ENCODE measurements around the gene CCDC32. TPM values are rescaled to one million over a fixed set of nuclear protein-coding genes. Genes with fewer than 3 reads are reported as not detected.
A peak's percentile ranks its signal among the peaks of the same experiment; 100 is the strongest.
"Not testable (repeated sequence)": the region's sequence is repeated elsewhere in the genome, so short reads cannot be mapped to it uniquely, and the experiment has no call there.

Gene CCDC32
- total RNA-seq, 4 donors from 2014 or later: 26.0 to 37.2 (median 33.4) TPM

DNA sequence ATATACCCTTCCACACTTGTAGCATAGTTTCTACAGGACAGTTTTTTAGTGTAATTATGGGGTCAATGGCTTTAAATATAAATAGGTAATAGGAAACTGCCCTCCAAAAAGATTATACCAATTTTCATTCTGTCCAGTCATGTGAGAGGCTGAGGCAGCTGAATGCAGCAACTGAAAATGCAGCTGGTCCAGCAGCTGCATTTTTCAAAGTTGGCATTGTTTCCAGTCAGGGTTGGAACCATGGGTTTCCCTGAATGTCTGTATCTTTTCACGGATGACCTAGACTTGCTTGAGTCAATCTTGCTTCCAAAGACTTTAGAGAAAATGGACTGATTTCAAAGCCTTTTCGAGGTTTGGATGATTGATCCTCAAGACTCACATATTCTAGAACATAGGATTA is 19.3 kb upstream of the CCDC32 start:
- DNase-seq (ENCODE audit: low spot score): no peak
- TF ChIP-seq, protein P1, sequence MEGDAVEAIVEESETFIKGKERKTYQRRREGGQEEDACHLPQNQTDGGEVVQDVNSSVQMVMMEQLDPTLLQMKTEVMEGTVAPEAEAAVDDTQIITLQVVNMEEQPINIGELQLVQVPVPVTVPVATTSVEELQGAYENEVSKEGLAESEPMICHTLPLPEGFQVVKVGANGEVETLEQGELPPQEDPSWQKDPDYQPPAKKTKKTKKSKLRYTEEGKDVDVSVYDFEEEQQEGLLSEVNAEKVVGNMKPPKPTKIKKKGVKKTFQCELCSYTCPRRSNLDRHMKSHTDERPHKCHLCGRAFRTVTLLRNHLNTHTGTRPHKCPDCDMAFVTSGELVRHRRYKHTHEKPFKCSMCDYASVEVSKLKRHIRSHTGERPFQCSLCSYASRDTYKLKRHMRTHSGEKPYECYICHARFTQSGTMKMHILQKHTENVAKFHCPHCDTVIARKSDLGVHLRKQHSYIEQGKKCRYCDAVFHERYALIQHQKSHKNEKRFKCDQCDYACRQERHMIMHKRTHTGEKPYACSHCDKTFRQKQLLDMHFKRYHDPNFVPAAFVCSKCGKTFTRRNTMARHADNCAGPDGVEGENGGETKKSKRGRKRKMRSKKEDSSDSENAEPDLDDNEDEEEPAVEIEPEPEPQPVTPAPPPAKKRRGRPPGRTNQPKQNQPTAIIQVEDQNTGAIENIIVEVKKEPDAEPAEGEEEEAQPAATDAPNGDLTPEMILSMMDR (IDR thresholded peaks at IDR 0.05): no peak
- ATAC-seq (ENCODE audit: low FRiP score): no peak

DNA sequence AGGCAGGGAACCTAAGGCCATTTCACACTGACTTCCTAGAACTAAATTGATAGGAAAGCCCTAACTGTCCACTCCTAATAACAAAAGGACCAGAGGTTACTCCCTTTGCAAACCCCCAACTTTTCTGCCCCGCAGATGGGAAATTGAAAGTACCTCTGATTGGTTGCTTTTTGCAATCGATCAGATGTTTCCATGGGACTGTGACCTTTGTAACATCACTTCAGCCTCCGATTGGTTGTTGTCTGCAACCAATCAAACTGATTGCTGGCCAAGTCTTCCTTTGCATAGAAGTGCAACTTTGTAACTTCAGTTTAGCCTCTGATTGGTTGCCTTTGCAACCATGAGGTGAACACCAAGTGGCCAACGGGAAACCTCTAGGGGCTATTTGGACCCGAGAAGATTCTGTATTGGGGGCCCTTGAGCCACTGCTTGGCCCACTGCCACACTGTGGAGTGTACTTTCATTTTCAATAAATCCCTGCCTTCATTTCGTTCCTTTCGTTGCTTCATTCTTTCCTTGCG is 17.9 kb upstream of the CCDC32 start:
- DNase-seq (ENCODE audit: low spot score) (no peak), ATAC-seq (ENCODE audit: low FRiP score) (no peak)
- TF ChIP-seq, protein P1 (IDR thresholded peaks at IDR 0.05): no peak

DNA sequence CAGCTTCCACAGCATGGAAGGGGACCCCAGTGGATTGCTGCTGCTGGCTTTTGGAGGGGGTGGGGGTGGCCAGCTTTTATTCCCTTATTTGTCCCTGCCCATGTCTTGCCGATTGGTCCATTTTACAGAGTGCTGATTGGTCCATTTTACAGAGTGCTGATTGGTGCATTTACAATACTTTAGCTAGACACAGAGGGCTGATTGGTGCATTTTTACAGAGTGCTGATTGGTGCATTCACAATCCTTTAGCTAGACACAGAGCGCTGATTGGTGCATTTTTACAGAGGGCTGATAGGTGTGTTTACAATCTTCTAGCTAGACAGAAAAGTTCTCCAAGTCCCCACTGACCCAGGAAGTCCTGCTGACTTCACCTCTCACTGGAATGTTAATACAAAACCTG is 17.0 kb upstream of the CCDC32 start:
- ATAC-seq (ENCODE audit: low FRiP score); DNase-seq (ENCODE audit: low spot score): not testable (repeated sequence)

DNA sequence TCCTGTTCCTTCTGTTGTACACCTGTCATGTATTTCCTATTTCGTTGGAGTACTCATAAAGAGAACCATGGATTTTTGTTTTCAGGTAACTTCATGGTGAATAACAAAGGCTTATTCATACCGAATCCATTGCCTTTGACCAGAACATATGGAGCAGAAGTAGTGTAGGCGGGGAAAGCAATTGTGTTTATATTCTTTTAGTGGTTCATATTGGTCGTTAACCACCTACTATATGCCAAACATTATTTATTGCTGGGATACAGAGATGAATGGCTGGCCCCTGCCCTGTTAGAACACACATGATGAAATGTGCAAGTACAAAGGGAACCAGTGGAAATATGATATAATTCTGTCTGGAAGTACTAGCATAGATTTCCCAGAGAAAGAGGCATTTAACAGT is 14.1 kb upstream of the CCDC32 start:
- TF ChIP-seq, protein P1 (IDR thresholded peaks at IDR 0.05): no peak
- ATAC-seq (ENCODE audit: low FRiP score) (no peak), DNase-seq (ENCODE audit: low spot score) (no peak)

DNA sequence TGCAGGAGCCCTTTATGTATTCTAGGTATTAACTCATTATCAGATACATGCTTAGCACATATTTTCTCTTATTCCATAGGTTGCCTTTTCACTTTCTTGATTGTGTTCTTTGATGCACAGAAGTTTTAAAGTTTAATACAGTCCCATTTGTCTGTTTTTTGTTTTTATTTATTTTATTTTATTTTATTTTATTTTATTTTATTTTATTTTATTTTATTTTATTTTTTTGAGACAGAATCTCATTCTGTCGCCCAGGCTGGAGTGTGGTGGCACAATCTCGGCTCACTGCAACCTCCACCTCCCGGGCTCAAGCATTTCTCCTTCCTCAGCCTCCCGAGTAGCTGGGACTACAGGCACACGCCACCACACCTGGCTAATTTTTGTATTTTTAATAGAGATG is 12.1 kb upstream of the CCDC32 start:
- ATAC-seq (ENCODE audit: low FRiP score); DNase-seq (ENCODE audit: low spot score): not testable (repeated sequence)

DNA sequence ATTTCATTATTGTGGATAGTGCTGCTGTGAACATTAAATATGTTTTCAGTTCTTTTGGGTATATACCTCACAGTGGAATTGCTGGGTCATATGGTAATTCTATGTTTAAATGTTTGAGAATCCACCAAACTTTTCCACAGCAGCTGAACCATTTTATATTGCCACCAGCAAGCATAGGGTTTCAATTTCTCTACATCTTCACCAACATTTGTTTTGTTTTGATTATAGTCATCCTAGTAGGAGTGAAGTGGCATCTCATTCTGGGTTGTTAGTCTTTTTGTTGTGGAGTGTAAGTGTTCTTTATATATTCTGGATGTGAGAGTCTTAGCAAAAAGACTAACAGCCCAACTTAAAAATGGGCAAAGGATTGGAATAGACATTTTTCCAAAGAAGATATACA is 10.3 kb upstream of the CCDC32 start:
- ATAC-seq (ENCODE audit: low FRiP score) (no peak), DNase-seq (ENCODE audit: low spot score) (no peak)
- TF ChIP-seq, protein P1 (IDR thresholded peaks at IDR 0.05): no peak

DNA sequence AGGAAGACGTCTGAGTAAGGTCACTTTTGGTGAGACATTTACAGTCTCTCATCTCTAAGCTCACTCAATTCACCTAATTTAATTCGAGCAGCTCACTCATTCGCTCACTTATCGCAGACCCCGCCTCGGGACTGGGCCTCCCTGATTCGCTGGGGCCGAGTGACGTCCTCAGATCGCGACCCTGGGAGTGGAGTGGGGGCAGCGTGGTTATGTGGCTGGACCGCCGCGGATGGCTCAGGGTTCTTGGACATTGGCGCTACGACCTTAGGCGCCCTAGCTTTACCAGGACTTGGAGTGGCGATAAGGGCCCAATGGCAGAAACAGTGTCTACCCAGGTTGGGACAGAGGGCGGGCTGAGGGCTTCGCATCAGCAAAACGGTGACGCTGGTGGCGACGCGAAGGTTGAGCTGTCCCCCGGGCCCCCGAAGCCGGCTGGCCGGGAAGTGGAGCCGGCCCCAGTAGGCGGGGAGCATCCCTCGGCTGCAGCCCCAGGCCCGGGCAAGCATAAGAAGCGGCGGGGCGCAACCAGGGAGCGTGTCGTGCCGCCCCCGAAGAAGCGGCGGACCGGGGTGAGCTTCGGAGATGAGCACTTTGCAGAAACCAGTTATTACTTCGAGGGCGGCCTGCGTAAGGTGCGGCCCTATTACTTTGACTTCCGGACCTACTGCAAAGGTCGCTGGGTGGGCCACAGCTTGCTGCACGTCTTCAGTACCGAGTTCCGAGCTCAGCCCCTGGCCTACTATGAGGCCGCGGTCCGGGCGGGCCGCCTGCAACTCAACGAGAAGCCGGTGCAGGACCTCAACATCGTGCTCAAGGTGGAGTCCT is 4.5 kb upstream of the CCDC32 start, which contains the start of gene RPUSD2:
Gene RPUSD2 (plus strand): TSS at position 171 of the 825 bp plus-strand sequence. CDS start 39 bp downstream, at position 210.
- peak; percentile 85 for ATAC-seq (ENCODE audit: low FRiP score)
- peak; percentile 95 for DNase-seq (ENCODE audit: low spot score)
- TF ChIP-seq, protein P1 (IDR thresholded peaks at IDR 0.05): no peak

DNA sequence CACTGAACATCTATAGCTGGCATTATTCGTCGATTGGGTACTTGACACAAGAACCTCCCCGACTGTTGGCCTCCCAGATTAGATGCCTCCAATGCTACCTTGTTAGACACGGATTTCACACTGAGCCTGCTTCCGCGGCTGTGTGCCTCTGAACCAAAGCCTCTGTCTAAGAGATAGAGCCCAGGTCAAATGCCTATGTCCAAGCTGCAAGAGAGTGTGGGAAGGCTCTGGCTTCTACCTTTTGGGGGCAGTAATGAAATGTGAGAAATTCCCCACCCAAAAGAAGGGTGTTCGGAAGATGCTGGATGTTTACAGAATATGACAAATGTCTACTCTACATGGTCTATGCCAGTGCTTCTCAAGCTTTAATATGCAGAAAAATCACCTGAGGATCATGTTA is 2.3 kb upstream of the CCDC32 start:
- ATAC-seq (ENCODE audit: low FRiP score) (no peak), DNase-seq (ENCODE audit: low spot score) (no peak)
- TF ChIP-seq, protein P1 (IDR thresholded peaks at IDR 0.05): no peak

All from omental fat pad (tissue), 4 donors.